ENCODE data around the gene CACNB2.

Gene CACNB2

DNA sequence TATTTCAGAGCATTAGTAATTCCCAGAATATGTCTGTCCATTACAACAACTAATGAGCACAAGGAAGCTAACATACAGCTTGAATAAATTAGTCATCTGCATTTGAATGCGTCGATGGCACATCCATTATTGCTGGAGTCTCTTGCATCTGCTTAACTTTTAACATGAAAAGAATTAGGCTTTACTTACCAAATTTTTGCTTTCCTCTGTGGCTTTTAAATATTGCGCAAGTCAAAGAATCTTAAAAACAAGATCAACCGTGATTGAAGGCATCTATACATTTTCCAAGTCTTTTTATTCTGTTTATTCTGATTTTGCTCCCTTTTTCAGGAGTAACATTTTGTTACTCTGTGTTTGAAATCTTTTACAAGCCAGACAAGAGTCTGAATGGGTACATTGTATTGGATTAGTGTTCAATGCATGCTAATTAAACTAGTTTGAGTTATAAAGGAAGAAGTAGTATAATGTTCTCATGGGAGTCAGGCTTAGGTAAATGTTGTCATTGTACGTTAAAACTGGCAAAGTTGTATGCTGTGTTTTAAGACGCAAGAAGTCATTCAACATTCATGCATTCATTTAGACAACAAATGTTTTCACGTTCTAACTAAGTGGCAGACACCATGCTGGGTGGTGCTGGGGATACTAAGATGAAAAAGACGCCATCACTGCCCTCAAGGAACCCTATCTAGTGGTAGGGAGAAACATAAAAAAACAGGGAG lies 4.0 kb upstream of the CACNB2 start:
- TF ChIP-seq, protein P1, sequence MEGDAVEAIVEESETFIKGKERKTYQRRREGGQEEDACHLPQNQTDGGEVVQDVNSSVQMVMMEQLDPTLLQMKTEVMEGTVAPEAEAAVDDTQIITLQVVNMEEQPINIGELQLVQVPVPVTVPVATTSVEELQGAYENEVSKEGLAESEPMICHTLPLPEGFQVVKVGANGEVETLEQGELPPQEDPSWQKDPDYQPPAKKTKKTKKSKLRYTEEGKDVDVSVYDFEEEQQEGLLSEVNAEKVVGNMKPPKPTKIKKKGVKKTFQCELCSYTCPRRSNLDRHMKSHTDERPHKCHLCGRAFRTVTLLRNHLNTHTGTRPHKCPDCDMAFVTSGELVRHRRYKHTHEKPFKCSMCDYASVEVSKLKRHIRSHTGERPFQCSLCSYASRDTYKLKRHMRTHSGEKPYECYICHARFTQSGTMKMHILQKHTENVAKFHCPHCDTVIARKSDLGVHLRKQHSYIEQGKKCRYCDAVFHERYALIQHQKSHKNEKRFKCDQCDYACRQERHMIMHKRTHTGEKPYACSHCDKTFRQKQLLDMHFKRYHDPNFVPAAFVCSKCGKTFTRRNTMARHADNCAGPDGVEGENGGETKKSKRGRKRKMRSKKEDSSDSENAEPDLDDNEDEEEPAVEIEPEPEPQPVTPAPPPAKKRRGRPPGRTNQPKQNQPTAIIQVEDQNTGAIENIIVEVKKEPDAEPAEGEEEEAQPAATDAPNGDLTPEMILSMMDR (IDR thresholded peaks at IDR 0.05): no peak
- no peaks in the 10 kb centered on the region for H3K9me3 ChIP-seq
- H3K4me1 ChIP-seq: peaks cover 0 to 18% (median 6%) of the 10 kb centered on the region in 4 donors
- no peak for DNase-seq
- no peak overlapping the region for H3K27ac ChIP-seq
- H3K4me3 ChIP-seq: no peak overlapping the region
- intact Hi-C loops (cut with DNase I; ENCODE audit: low total_unique reads): no loop called here
- H3K36me3 ChIP-seq: no peaks in the 10 kb centered on the region
- no peaks in the 10 kb centered on the region for H3K27me3 ChIP-seq

DNA sequence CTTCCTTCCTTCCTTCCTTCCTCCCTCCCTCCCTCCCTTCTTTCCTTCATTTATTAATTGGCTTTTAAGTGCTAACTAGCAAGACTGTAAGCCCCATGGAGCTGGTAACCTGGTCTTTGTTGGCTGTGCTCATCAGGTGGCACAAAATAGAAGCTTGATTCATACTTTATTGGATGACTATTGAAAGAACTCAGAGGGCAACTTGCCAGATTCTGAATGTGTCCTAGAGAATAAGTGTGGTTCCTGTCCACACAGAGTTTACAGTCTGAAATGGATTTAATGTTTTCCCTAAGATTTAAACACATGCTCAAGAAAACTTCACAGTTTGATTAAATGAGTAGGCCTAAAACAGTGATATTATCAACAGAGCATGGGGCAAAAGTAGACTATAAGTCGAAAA lies 3.1 kb upstream of the CACNB2 start:
- no peak for DNase-seq
- no peak overlapping the region for H3K27ac ChIP-seq
- intact Hi-C loops (cut with DNase I; ENCODE audit: low total_unique reads): no loop called here
- peaks cover 0 to 25% (median 10%) of the 10 kb centered on the region in 4 donors for H3K4me1 ChIP-seq
- TF ChIP-seq, protein P1 (IDR thresholded peaks at IDR 0.05): no peak
- no peaks in the 10 kb centered on the region for H3K9me3 ChIP-seq
- H3K27me3 ChIP-seq: no peaks in the 10 kb centered on the region
- H3K36me3 ChIP-seq: no peaks in the 10 kb centered on the region
- no peak overlapping the region for H3K4me3 ChIP-seq

DNA sequence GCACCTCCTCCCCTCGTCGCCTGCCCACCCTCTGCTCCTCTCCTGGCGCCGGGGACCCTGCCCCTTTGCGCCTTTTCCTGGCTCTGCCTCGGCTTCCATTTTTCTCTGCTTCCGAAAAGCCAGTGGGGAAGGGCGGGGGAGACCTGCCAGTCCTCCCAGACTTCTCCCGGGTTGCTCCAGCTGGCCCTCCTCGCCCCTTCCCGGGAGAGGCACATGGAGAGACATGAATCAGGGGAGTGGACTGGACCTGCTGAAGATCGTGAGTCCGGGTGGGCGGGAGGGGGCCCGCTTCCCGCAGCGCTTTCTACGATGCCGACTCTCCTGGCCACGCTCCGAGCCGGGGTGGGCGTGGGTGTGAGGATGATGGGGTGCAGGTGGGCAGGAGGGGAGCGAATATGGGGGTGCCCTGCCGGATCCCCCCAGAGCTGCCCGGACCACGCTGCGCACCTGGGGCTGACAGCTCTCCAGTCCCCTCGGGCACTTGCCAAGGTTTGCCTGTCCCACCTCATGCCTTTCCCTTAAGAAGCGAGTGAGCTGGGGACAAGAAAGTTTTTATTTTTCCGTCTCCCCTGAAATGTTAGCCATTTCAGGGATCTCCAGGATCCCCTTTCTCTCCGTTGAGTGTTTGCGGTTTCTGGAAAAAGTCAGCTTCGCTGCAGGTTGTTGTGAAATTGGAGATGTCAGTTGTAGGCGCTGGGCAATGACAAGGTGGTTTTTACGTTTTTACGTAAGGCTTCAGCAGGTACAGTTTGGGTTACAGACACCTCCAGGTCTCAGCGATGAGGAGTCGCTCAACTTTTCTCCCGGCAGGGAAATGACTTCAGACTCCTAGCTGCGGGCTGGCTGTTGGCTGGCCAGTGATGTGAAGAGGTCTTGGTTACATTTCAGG lies 977 bp downstream of the CACNB2 start:
- no peaks in the 10 kb centered on the region for H3K9me3 ChIP-seq
- peak overlapping the region; percentile 89 to 96 for H3K27ac ChIP-seq
- intact Hi-C loops (cut with DNase I; ENCODE audit: low total_unique reads): loop anchor here (10.0 kb wide), 1 partner anchor 64 kb away; no protein-coding TSS in a partner anchor
- no peaks in the 10 kb centered on the region for H3K36me3 ChIP-seq
- peaks cover 0 to 45% (median 18%) of the 10 kb centered on the region in 4 donors for H3K4me1 ChIP-seq
- TF ChIP-seq, protein P1 (IDR thresholded peaks at IDR 0.05): no peak
- no peak for DNase-seq
- no peaks in the 10 kb centered on the region for H3K27me3 ChIP-seq
- peak overlapping the region; percentile 72 to 92 for H3K4me3 ChIP-seq

DNA sequence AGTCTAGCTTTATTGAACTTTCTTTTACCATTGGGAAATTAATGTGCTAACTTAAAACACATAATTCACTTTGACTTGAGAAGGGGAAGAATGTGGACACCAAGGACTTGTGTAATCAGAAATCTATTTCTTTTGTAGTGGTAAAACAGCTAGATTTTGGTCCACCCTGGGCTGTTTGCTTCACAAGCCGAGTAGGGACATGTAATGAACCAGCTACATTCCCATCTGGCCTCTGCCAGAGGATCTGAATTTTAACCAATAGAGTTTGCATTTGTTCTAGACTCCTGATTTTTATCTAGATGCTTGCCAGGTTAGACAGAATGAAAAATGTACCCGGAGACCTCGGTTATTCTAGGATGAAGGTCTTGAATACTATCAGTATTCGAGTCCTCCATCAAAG lies 1.9 kb downstream of the CACNB2 start:
- DNase-seq: no peak
- intact Hi-C loops (cut with DNase I; ENCODE audit: low total_unique reads): loop anchor here (10.0 kb wide), 1 partner anchor 63 kb away; no protein-coding TSS in a partner anchor
- Histone ChIP-seq H3K27me3 (no peaks in the 10 kb centered on the region), H3K9me3 (no peaks in the 10 kb centered on the region), H3K4me1 (peaks cover 0 to 51% (median 18%) of the 10 kb centered on the region in 4 donors), H3K27ac (peak overlapping the region; percentile 89 to 96), H3K4me3 (peak overlapping the region; percentile 72 to 92), H3K36me3 (no peaks in the 10 kb centered on the region)
- TF ChIP-seq, protein P1 (IDR thresholded peaks at IDR 0.05): no peak

DNA sequence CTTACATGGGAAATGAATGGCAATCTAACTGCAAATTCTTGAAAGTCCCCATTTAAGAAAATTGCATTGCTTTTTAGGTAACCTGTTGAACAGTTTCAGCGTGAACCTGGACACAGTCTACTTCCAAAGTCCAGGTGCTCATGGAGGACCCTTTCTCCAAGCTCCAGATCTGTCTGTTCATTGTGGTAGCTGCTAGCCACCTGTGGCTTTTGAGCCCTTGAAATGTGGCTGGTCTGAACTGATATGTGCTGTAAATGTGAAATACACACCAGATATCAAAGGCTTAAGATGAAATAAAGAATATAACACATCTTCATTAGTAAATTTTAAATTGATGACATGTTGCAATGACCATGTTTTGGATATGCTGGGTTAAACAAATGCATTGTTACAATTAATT lies 4.2 kb downstream of the CACNB2 start:
- TF ChIP-seq, protein P1 (IDR thresholded peaks at IDR 0.05): no peak
- no peak for DNase-seq
- no peaks in the 10 kb centered on the region for H3K27me3 ChIP-seq
- no peaks in the 10 kb centered on the region for H3K36me3 ChIP-seq
- H3K9me3 ChIP-seq: no peaks in the 10 kb centered on the region
- H3K27ac ChIP-seq: peak overlapping the region; percentile 60 to 89
- H3K4me3 ChIP-seq: no peak overlapping the region
- intact Hi-C loops (cut with DNase I; ENCODE audit: low total_unique reads): loop anchor here (10.0 kb wide), 1 partner anchor 60 kb away; no protein-coding TSS in a partner anchor
- peaks cover 0 to 50% (median 18%) of the 10 kb centered on the region in 4 donors for H3K4me1 ChIP-seq
